HG03097 (cell line): ENCODE measurements around the gene TOB2.

Experiments used
- ATAC-seq: cut with Tn5 transposase; IDR thresholded peaks from one replicate; pipeline ENCODE4 v1.9.1; 2021; ENCODE audit not compliant: unreplicated experiment, low FRiP score

The TOB2 gene

GRCh38 chr22:41395531-41396240 lies 50.9 kb downstream of the TOB2 start:
- no peak for ATAC-seq

- no peak for ATAC-seq
Measured at GRCh38 chr22:41394012-41394356, 52.6 kb downstream of the TOB2 start.

- no peak for ATAC-seq
Measured at GRCh38 chr22:41387341-41387740, 59.3 kb downstream of the TOB2 start.

DNA sequence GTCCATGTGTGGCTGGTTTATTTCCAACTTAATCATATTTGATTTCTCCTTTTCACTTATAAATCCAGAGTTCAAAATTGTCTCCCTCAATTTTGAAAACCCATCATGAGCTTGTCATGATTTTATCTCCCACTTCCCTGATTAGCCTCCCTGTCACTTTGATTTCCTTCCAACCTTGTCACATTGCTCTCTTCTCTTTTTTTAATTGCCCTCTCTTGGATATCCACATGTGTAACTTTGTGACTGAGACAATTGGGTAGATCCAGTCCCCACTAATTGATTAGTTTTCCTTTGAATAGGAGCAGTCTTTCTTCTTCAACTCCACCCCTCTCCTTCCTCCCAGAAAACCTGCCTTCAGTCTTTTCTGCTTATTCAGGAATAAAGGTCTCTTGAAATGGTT lies 62.5 kb downstream of the TOB2 start:
- no peak for ATAC-seq
